ENCODE data around the gene TYRO3. TPM values are rescaled to one million over a fixed set of nuclear protein-coding genes. Genes with fewer than 3 reads are reported as not detected.

TYRO3 gene
- 6.8 and 7.0 TPM in 2 replicates for total RNA-seq

DNA sequence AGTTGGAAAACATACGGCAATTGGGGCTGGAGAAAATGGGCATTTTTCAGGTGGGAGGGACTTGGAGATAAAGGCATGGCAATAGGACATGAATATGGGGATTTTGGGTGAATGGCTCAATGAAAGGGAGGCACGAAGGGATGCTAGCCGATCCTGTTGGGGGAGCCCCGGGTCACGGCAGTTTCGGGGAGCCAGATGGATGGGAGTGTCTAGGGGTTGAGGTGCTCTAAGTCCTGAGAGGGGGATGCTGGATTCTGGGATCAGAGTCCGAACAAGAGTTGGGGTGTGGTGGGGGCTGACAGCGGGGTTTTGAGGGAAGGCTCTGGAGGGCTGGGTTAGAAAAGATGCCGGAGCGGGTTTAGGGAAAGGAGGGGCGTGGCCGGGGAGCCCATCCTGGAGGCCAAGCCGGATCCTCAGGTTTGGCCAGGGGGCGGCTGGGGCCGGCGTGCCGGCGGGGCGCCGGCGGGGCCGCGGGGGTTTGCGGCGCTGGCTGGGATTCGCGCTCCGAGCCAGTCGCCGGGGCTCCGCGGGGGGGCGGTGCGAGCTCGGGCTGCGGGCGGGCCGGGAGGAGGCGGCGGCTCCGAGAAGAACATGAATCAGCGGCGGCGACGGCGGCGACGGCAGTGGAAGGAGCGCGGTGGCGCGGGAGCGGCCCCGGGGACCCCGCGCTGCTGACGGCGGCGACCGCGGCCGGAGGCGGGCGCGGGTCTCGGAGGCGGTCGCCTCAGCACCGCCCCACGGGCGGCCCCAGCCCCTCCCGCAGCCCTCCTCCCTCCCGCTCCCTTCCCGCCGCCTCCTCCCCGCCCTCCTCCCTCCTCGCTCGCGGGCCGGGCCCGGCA, at the start of gene TYRO3:
Gene TYRO3 (plus strand): TSS at position 813 of the 839 bp plus-strand sequence. CDS start 46 bp downstream, outside the sequence.

DNA sequence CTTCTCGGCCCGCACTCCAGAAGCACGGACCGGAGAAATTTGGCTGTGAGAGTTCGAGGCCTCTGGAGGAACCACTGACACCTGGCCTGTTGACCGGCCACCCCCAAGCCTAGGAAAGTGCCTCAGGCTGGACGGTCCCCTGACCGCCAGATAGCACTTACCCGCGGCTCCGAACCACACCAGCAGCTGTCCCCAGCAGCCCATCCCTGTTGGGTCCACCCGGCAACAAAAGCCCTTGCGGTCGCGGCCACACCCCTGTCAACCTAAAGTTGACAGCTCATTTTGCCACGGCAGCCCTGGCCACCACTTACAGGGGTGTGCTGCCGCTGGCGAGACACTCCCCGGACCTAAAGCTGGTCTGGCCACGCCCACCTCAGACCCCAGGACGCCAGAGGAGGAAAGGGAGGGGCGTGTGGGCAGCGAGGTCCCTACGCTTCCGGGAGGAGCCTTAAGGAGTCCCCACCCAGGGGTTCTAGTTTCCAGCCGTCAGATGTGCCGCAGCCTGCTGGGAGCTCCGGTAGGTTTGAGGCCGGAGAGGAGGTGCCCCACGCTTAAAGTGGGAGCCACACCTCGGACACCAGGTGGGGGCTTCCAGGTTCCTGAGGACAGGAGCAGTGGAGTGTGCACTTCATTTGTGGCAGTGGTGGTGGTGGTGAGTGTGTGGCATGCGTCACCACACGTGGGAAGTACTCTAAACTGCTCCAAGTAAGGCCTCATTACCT, 45.3 kb upstream of the TYRO3 start, which contains the start of gene LTK:
Gene LTK (minus strand): TSS at position 322 of the 722 bp plus-strand sequence. CDS start 118 bp downstream, at position 204.

Other genes starting within 250 kb of the TYRO3 start
- 4.4 and 5.3 TPM in 2 replicates for gene OIP5, start 226.6 kb upstream of the TYRO3 start, total RNA-seq
- gene NUSAP1, start 226.3 kb upstream of the TYRO3 start, total RNA-seq = 56.8 and 69.5 TPM in 2 replicates
- gene NDUFAF1, start 156.7 kb upstream of the TYRO3 start, total RNA-seq = 17.0 and 20.3 TPM in 2 replicates
- gene RTF1, start 142.1 kb upstream of the TYRO3 start, total RNA-seq = 11.5 and 20.3 TPM in 2 replicates
- 0.16 and 0.57 TPM in 2 replicates for gene ITPKA, start 65.3 kb upstream of the TYRO3 start, total RNA-seq
- gene LTK, start 45.4 kb upstream of the TYRO3 start, total RNA-seq = under 0.01 and 0.06 TPM in 2 replicates
- 13.0 and 24.5 TPM in 2 replicates for gene RPAP1, start 15.0 kb upstream of the TYRO3 start, total RNA-seq
- 19.3 and 67.4 TPM in 2 replicates for gene MGA, start 101.2 kb downstream of the TYRO3 start, total RNA-seq
- 18.0 and 24.8 TPM in 2 replicates for gene MAPKBP1, start 215.3 kb downstream of the TYRO3 start, total RNA-seq

Data from bladder microvascular endothelial cell (primary cell).